ENCODE results near the gene ALB.

Gene ALB

DNA sequence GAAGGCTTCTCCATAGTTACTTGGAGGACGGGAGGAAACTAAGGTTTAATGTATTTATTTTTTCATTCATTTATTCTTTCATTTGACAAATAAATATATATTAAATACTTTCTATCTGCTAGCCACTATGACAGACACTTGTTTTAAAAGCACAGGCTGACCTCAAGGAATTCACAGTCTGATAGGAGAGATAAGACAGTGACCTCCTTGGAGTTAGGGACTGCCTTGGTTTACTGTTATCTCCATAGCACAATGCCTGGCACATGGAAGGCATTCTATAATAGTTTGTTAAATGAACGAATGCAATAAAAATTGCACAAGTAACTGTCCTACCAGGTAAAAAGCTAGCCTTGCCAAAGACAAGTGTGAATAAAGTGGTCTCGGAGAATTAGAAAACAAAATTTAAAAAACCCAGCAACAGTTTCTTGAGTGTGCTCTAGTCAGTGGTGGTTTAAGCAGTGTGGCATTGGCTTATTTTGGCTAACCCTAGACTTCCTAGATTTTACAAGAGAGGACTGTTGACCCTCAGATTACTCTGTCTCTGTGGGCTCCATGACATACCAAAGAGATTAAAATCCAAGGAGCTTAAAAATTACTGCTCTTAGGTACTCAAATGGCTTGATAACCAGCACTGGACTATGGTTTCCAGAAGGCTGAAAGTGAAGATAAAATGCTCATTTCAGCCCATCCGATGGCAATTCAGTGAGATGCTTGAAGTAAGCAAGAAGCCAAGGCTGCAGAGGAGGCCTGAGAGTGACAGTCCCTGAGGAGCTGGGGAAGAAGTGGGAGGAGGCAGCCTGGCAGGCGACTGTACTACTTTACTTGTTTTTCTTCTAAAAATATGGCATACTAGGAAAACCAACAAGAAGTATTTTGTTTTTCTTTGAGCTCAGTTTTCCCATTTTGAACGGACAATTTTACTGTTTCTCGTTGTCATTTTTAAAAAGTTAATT, 41.6 kb downstream of the ALB start:
- TF ChIP-seq ZNF274 (IDR thresholded peaks at IDR 0.05; ENCODE audit: low read depth, low read length): no peak
- H3K4me3 ChIP-seq (ENCODE audit: low read length): no peak overlapping the region

DNA sequence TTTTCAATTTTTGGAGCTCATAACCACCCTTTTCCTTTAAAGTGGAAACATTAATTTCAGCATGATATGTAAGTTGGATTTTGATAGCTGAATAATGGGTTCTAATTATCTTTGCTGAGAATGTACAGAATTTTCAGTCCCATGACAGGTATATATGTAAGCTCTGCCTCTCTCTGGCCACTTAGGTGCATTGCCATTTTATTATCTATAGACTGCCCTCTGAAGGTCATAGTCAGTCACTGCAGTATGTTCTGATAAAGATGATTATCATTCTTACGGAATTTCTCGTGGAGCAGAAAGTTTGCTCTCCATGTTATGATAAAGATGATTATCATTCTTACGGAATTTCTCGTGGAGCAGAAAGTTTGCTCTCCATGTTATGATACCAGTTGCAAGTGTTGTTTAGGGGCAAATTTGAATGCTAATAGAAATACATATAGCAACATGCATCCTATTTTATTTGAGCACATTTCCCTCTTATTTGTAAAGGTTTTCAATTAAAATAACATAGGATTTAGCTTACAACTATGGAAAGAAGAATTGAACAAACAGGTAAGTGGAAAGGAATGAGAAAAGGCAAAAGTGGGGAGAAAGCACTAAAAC, 42.4 kb downstream of the ALB start:
- no peak for TF ChIP-seq ZNF274 (IDR thresholded peaks at IDR 0.05; ENCODE audit: low read depth, low read length)
- H3K4me3 ChIP-seq (ENCODE audit: low read length): no peak overlapping the region

DNA sequence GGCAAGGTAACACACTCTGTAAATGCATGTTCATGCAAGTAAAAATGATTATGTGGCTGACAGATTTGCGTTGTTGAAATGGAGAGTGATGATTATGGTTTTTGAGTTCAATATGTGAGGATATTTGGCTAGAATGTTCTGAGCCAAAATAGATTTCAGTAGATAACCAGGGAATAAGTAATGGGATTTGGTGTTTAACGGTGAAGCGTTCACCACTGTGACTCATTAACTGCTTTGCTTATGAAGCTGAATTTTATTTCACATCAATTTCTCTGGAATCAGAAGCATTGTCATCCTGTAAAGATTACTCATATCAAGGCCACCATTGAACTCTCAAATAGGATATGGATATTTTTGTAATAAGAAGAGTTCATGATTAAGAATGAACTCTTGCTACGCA, 43.6 kb downstream of the ALB start:
- TF ChIP-seq ZNF274 (IDR thresholded peaks at IDR 0.05; ENCODE audit: low read depth, low read length): no peak
- H3K4me3 ChIP-seq (ENCODE audit: low read length): no peak overlapping the region

DNA sequence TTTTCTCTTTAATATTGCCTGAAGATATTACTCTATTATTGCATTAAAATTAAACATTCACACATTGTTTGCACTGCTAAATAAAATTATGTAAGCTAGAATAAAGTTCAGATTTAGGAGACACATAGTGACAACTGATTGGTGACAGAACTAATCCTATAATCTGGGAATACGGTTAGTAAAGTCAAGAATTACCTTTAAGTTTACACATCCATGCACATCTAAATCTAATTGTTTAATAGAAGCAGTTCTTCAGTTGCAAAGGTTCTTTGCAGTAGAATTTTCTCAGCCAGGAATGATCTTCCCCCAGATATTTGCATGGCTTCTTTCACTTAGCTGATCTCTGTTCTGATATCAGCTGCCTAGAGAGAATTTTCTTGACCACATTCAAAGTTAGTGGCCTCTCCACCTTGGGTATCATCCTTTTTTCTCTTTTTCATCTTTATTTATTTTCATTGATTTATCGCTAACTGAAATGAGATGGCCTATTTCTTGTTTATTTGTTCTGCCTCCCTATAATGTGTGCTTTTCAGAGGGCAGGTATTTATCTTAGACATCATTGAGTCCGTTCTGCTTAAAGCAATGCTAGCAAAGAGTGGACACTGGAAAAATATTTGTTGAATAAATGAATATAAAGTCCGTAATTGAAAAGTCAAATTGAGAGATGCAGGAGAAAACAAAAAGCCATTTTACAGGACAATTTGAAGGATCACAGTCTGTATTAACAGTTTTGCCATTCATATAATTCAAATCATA, 44.5 kb downstream of the ALB start:
- no peak overlapping the region for H3K4me3 ChIP-seq (ENCODE audit: low read length)
- no peak for TF ChIP-seq ZNF274 (IDR thresholded peaks at IDR 0.05; ENCODE audit: low read depth, low read length)

DNA sequence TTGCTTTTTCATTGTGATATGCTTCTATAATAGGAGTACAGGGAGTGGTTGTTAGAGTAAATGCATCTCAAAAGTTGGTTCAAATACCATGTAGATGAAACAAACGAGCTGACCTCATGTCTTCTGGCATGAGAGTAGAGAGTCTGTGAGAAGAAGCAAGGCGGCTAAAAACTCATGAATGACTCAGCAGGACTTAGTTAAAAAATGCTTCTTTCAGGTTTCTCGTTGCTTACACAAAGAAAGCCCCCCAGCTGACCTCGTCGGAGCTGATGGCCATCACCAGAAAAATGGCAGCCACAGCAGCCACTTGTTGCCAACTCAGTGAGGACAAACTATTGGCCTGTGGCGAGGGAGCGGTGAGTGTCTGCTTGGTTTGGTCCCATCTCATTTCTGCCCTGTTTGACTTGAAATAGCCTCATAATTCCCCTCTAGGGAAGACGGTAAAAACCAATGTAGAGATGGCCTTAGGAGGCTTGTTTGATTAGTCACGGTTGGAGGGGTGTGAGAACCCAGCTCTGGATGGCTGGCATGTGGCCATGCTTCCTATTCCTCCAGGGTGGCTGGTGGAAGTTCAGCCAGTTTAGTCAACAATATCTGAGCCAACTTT, 46.4 kb downstream of the ALB start:
- H3K4me3 ChIP-seq (ENCODE audit: low read length): no peak overlapping the region
- TF ChIP-seq ZNF274 (IDR thresholded peaks at IDR 0.05; ENCODE audit: low read depth, low read length): no peak

DNA sequence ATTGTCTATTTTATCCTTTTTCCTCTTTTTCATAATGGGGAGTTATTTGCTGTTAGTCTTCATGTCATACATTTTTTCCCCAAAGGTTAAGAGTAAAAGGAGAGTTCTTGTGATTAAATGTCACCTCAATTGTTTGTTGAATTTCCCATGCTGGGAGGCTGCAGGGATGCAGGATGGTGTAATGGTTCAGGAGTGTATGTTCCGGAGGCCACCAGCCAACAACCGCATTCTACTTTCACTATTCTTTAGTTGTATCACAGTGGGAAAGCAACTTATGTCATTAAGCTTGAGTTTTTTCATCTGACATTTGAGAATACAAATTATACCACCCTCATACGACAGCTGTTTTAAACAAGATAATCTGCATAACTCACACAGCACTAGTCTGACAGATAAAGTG, 47.3 kb downstream of the ALB start:
- no peak overlapping the region for H3K4me3 ChIP-seq (ENCODE audit: low read length)
- TF ChIP-seq ZNF274 (IDR thresholded peaks at IDR 0.05; ENCODE audit: low read depth, low read length): no peak

DNA sequence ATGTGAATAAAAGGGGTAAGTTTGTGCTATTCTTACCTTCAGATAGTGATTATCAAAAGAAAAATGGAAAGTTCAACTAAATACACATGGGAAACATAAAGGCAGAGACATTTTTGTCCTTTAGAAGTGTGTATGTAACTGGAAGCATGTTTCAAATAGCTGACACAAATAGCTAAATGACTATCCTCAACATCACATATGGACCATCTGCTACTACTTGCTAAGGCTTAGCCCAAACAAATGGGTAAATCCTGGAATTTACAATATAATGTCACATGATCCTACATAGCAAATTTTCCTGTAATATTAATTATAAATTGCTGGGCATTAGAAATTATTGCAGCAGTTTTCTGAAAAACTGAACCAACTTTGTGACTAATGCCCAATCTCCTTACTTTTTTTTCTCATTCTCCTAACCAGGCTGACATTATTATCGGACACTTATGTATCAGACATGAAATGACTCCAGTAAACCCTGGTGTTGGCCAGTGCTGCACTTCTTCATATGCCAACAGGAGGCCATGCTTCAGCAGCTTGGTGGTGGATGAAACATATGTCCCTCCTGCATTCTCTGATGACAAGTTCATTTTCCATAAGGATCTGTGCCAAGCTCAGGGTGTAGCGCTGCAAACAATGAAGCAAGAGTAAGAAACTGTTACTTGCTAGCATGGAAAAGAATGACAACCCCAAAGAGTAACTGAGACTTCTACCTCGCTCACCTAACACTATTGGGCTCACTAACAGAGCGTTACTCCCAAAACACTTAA, 48.1 kb downstream of the ALB start:
- TF ChIP-seq ZNF274 (IDR thresholded peaks at IDR 0.05; ENCODE audit: low read depth, low read length): no peak
- no peak overlapping the region for H3K4me3 ChIP-seq (ENCODE audit: low read length)

DNA sequence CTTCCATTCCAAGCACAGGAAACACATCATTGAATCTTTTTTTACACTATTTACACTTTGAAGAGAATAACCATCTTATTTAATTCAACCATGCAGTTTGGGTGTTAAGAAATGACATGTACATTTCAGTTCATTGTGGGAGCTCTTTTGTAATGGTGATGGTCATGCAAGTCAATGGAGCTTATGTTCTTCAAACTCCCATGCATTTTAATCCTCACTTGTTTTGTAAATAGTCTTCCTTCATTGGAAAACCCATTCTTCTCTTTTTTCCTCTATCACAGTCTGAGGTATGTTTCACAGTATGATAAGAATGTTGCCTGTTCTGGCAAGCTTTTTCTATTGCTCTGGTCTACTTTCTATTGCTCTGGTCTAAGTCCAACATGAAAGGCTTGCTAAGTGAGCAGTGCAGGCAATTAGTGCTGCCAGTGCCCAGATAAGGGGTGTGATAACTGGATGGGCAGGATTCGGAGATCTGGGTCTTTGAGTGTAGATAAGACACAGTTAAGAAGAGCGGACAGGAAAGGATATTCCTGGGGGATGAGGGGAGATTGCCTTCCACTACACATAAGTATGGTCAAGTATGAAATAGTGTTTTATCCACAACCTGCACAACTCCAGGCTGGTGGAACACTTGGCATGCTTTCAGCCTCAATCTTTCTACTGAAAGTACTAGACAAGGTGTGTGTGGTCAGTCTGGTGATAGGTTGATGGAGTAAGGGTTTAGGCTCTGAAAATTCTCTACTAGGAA, 49.0 kb downstream of the ALB start:
- H3K4me3 ChIP-seq (ENCODE audit: low read length): no peak overlapping the region
- TF ChIP-seq ZNF274 (IDR thresholded peaks at IDR 0.05; ENCODE audit: low read depth, low read length): no peak

DNA sequence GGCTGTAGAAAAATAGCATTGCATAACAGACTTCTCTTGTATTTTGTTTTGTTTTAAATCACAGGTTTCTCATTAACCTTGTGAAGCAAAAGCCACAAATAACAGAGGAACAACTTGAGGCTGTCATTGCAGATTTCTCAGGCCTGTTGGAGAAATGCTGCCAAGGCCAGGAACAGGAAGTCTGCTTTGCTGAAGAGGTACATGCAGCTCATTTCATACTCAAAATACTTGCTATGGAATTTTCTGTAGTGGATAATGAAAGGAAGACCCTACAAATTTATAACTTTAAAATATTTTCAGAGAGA, 49.6 kb downstream of the ALB start:
- no peak for TF ChIP-seq ZNF274 (IDR thresholded peaks at IDR 0.05; ENCODE audit: low read depth, low read length)
- no peak overlapping the region for H3K4me3 ChIP-seq (ENCODE audit: low read length)

DNA sequence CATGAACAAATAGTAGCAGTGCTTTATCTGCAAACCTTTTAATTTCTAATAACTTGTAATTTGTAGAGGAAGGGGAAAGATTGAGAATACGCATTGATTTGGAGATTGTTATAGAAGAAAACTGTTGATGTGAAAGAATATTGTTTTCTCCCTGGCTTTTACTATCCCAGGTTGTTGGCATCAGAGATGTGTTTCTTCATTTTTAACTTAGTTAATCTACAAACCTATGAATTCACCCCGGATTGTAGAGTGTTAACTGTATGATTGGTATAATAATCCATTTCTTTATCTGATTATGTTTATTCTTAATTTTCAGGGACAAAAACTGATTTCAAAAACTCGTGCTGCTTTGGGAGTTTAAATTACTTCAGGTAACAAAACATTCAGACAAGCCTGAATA, 50.8 kb downstream of the ALB start:
- H3K4me3 ChIP-seq (ENCODE audit: low read length): no peak overlapping the region
- no peak for TF ChIP-seq ZNF274 (IDR thresholded peaks at IDR 0.05; ENCODE audit: low read depth, low read length)

DNA sequence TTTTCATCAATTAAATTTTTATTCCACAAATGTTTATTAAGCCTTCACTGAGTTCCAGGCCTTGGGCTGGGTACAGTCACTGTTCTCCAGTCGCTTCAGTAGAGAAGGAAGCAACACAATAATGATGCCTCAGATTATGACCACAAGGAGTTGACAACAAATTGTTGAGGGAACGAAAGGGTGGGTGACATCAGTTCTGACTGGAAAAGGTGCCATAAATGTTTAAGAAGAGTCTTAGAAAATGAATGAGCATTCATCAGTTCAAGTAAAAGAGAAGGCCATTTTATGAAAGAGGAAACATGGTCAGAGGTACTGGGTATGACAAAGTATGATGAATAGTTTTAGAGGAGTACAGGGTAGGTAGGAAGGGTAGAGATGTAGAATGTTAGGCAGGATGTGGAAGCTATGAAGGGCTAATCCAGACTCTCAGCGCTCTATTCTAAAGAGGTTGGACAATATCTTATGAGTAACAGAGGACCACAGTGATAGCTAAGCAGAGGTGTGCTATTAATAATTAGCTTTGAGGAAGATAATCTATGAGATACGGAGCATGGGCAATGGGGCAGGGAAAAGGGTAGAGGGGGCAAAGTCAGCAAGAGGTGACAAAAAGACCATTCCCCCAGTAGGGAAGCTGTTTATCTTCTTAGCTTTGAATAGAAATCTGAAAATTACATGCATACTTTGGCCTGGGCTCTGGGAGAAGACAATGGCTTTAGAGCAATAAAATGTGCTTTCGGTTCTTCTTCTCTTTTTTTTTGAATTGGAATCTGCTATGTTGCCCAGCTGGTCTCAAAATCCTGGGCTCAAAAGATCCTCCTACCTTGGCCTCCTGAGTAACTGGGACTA, 52.3 kb downstream of the ALB start:
- no peak overlapping the region for H3K4me3 ChIP-seq (ENCODE audit: low read length)
- TF ChIP-seq ZNF274 (IDR thresholded peaks at IDR 0.05; ENCODE audit: low read depth, low read length): no peak

Measured in GM08714 (cell line).